D341Med (cell line): ENCODE results near the gene HOXB3.

Source experiments
- DNase-seq: peaks from one replicate; pipeline ENCODE4 v3.0.0; 2012; ENCODE audit warnings: low spot score

HOXB3 gene

GRCh38 chr17:48586355-48587258, 3.4 kb downstream of the HOXB3 start:
- no peak for DNase-seq

- no peak for DNase-seq
Observed at GRCh38 chr17:48584223-48584741, 5.8 kb downstream of the HOXB3 start.

- no peak for DNase-seq
Observed at GRCh38 chr17:48583708-48584222, 6.3 kb downstream of the HOXB3 start.

- DNase-seq = no peak
Observed at GRCh38 chr17:48582750-48583069, 7.3 kb downstream of the HOXB3 start.

DNA sequence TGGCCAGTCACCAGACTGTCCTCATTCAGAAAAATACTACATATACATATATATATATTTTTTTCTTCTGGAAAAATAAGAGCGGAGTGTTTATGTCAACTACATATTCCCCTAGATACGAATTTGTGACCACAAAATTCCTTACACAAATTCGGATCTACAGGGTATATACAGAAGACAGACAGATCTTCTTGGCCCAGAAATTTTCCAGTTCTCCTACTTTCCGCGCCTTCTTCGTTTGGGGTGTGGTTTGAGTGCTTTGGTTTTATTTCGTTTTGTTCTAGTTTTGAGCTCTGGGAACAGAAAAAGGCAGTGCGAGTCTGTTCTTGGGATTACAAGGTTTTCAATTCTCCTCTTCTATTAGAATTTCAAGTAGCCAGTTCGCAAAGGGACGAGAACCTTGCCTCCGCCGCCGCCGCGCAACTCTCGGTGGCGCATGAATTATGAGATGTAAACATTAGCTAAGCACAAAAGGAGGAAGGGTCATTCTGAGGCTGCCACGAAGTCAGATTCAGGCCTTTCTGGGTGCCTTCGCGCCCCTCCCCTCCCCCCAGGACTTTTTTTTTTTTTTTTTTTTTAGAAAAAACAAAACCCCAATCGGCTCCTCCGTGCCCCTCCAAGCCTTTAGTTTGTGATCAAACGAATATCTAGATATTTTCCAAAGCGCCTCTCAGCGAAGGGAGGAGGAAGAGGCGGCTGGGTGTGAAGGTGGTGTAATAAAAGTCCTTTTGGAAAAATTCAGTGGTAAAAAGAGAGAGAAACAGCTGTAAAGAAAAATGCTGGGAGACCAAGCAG, 10.1 kb downstream of the HOXB3 start:
- no peak for DNase-seq

DNA sequence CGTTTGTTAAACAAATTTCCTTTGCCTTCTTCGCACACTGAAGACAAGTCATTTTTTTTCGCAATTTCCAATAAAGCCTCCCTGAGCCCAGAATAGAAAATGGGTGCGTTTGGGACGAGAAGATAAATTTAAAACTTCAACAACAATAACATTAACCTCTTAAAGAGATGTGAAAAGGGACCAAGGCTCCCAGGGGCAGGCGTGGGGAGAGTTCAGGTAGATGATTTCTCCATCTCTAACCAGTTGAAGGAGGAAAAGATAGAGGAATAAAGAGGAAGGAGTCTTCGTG, 10.6 kb downstream of the HOXB3 start:
- no peak for DNase-seq

DNA sequence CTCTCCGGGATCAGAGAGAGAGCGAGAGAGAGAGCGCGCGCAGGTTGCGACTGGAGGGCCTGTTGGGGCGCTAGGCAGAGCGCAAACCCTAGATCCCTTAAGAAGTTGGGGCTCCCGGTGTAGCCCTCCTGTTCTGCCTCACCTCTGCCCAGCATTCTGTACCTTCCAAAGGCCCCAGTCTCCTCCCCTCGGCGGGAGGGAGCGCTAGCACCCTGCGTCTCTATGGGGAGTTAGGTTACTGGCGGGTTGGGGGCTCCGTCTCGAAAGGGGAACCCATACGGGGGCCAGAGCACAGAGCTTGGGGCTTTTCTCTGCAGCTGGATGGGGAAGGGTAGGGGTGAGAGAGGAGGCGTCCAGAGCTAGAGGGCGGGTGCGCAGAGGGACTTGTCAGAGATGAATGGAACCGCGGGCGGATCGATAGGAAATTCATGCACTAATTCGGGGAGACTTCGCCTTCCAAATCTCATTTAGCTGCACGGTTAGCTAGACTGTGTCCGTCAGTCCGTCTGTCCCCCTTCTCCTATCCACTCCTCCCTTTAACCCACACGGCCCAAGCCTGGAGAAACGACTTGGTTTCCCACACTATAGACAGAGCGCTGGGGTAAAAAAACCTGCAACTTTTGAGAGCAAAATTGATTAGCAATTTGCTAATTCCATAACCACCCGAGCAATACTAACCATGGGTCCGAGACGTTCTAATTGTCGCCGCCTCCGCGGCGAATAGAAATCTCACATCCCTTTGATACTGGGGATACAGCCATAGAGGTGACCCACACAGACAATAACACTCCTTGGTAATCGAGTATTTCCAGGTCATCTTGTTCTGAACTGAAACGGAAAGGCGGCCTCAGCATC, 11.2 kb downstream of the HOXB3 start:
- DNase-seq = no peak

- DNase-seq = no peak
Observed at GRCh38 chr17:48577946-48578615, 12.0 kb downstream of the HOXB3 start, which contains the start of gene HOXB4. Gene HOXB4 (minus strand): TSS chr17:48578350. CDS start chr17:48578319, 31 bp downstream.

DNA sequence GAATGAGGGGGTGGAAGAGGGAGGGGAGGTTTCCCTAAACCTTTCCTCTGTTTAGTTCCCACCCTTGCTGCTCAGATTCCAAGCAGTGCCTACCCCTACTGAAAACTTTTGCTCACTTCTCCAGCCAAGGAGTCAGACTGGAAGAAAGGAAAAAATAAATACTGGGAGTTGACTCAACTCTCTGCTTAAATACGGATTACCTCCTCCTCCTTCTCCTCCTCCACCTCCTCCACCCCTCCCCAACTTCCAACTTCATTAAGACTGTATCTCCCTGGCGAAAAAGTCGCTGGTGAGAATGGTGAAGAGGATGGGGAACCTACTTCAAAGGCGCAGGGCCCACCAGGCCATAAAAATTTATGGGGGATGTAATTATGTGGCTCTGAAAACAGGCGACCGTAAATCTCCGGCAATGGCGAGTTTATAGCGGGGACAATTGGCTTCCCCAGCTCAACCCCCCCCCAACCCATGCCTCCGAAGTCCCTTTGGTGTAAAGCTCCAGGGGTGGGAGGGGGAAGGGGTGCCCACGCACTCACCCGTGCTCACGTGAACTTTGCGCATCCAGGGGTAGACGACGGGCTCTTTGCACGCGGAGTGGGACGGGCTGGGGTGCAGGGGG, 12.6 kb downstream of the HOXB3 start:
- no peak for DNase-seq

- DNase-seq = no peak
Observed at GRCh38 chr17:48576479-48577309, 13.3 kb downstream of the HOXB3 start.

DNA sequence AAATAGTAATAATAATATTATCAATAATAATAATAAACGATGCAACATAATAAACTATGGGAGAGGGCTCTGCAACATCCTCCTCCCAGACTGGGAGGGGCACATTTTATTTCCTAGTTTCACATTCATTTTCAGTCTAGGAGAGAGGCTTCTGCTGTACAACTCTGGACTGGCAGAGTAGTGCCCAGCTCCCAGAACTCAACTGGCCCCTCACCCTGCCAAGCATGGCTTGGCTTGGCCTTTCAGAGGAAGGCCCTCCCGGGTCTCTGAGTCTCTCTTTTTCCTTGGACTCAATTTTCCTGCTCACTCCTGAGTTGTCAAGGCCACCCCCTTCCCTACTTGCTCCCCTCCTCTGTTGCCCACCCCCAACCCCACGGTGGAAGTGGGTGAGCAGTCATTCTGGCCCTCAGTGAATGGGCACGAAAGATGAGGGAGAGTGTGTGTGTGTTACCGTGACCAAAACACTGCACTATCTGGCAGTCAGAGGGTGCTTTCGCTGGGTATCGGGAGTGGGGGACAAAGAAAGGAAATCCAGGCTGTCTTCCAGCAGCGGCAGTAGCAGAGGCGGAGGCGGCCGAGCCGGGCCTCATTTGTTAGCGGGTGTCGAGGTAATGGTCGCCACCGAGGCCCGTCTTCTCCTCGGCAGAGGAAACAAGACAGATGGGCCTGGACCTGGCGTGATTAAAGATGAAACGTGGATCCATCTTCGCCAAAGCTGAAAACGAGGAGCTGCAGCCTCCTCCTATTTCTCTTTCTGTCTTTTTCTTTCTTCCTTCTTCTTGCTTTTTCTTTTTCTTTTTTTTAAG, 14.2 kb downstream of the HOXB3 start:
- DNase-seq = no peak

GRCh38 chr17:48575066-48575582, 14.9 kb downstream of the HOXB3 start:
- no peak for DNase-seq

GRCh38 chr17:48574505-48575065, 15.5 kb downstream of the HOXB3 start:
- no peak for DNase-seq

GRCh38 chr17:48571826-48572417, 18.1 kb downstream of the HOXB3 start:
- DNase-seq = no peak

DNA sequence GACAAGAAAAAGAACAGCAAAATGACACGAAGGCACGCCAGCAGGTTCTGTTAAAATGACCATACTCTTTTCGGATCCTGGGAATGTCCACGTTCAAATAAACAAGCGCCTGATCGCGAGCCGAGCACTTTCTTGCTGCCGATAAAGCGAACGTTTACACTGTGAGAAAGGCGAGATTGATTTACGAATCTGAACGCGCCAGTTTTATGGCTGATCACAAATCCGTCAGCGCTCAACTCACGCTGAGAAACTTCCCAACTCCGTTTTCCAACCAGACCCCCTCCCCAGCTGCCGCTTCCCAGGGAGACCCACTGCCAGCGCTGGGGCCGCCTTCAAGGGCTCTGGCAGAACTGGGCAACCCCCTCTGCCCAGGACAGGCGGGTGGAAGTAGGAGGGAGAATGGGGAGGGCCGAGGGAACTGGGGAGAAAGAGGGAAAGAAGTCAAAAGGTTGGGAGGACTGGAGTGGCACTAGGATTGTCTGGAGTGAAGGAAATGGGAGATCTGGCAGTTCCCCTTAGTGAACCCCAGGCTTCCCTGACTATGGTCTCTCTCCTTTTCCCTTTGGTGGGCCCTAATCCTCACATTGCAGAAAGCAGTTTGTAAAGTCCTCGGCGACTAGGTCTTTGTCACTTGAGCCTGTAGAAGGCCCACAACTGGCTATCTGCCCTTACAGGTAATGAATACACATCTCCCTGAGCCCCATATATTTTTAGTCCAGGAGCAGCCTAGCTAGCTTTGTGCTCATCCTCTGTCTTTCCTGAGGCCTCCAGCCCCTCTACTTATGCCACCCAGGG, 18.8 kb downstream of the HOXB3 start:
- DNase-seq = no peak

GRCh38 chr17:48570325-48571023, 19.6 kb downstream of the HOXB3 start:
- no peak for DNase-seq
